NCI-H2227 (cell line): ENCODE results near the gene MED13.
"Not testable (repeated sequence)": the region's sequence is repeated elsewhere in the genome, so short reads cannot be mapped to it uniquely, and the experiment has no call there.

Source experiments
- DNase-seq: peaks from one replicate; lab custom pipeline; 2025; ENCODE audit not compliant: unreplicated experiment; lab: John Stamatoyannopoulos, UW

MED13 gene

DNA sequence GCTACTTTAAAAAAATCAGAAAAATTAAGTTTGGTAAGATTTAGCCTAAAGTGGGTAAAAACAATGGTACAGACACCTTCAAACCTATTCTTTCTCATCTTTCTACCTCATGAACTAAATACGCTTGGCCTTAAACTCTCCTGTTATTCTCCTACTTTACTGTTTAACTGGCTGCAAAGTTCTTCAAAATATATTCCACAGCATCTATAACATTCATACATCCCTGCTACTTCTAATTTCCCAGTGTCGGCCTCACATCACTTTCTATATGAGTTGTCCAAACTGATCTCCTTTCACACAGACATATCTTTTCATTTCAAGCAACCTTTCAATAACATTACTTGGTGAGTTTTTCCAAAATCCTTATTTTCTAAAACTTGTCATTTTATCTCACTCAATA is 64.0 kb downstream of the MED13 start:
- DNase-seq: no peak

GRCh38 chr17:62000186-62000585 is 64.9 kb downstream of the MED13 start:
- no peak for DNase-seq

- DNase-seq: not testable (repeated sequence)
Observed at GRCh38 chr17:61998534-61998933, 66.5 kb downstream of the MED13 start.

DNA sequence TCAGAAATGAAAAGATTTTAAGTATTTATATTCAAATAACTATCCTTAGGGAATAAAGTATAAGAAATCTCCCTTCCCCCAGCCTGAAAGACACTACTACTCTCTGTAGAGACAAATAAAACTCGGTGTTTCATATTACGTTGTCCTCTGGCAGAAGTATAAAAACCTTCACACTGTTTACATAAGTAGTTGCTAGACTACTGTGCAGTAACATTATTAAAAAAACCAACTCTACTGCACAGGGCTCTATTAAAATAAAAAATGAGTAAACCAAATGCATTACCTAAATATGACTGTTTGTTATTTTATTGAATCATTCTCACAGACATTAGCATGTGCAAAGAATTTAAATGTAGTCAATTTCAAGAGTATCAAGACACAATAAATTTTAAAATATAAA is 67.4 kb downstream of the MED13 start:
- DNase-seq: no peak

DNA sequence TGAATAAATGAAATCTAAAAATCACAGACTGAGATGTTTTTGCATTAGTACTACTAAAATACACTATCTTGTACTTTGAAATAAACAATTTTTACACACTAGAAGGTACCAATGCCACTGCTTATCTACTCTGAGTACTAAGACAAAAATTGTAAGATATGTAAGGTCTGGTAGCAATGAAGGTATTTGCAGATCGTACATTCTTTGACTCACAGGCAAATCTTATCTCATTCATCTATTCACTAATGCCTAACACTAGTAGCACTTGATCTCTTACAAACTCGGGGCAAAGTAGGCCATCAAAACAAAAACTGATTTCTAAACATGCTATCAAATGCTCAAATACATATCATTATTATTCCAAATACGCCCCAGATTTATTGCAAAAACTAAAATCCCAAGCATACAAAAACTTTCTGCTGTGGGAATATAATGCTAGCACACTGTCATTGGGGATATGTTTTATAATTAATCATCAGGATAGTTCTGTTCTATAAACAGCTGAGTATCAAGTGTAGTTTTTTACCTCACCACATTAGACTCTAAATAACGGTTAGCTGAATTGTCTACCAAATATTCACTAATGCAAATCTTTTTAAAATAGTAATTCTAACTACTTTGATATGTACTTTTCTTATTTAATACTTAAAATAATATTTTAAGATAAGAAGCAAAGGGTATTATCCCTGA is 68.0 kb downstream of the MED13 start:
- no peak for DNase-seq

DNA sequence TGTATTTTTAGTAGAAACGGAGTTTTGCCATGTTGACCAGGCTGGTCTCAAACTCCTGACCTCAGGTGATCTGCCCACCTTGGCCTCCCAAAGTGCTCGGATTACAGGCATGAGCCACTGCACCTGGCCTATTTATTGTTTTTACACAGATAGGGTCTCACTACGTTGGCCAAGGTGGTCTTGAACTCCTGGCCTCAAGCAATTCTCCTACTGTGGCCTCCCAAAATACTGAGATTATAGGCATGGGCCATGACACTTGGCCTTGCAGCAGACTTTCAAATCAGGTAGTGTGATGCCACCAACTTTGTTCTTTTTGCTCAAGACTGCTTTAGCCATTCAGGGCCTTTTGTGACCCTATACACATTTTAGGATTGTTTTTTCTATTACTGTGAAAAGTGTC is 75.6 kb downstream of the MED13 start:
- no peak for DNase-seq

GRCh38 chr17:61986898-61987297 is 78.2 kb downstream of the MED13 start:
- DNase-seq: no peak

GRCh38 chr17:61984821-61985220 is 80.3 kb downstream of the MED13 start:
- DNase-seq: no peak

DNA sequence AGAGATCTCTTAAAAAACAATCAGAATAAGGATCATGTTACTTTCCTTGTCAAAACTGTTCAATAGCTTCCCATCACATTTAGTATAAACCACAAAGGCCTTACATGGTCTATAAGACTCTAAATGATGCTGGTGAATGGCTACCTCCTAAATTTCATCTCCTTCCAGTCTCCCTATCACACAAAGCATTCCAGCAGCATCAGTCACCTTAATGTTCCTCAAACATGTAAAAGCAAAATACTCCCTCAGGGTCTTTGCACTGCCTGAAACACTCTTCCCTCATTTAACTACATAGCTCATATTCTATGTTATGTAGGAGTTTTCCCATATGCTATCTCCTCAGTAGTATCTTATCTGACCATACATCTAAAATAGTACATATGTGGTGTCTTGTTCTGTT is 83.8 kb downstream of the MED13 start:
- DNase-seq: no peak

DNA sequence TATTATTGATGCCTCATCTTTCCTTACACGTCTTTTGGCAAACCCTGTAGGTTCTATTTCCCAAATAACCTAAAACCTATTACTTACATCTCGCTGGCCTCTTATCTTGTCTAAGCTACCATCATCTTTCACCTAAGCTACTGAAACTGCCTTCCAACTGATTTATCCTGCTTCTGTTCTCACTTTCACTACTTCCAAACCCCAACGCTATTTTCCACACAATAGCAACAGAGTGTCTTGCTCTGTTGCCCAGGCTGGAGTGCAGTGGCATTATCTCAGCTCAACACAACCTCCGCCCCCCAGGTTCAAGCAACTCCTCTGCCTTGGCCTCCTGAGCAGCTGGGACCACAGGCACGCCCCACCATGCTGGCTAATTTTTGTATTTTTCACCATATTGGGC is 84.5 kb downstream of the MED13 start:
- no peak for DNase-seq

DNA sequence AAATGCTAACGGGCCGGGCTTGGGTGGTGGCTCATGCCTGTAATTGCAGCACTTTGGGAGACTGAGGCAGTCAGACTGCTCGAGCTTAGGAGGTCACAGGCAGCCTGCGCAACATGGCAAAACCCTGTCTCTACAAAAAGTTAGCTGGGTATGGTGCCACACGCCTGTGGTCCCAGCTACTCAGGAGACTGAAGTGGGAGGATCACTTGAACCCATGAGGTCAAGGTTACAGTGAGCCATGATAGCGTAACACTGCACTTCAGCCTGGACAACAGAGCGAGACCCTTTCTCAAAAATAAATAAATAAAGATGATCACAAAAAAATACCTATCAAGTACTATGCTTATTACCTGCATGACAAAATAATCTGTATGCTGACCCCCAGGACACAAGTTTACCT is 91.0 kb downstream of the MED13 start:
- DNase-seq: no peak

DNA sequence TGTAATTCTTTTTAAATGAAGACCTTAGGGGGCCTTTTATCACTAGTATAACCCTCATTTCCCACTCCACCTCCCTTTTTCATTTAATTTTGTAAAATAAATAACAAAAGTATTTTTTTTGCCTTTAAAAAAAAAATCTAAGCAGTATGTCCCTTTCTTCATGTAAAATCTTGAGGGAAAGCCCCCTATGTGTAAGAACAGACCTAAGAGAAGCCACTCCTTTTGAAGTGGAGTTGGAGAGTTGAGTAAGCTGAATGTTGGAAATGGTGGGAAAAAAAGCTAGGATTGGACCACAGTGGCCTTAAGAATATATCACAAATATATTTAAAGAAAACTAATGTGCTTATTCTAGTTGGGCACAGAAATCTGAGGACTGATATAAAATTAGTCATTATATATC is 92.8 kb downstream of the MED13 start:
- no peak for DNase-seq

DNA sequence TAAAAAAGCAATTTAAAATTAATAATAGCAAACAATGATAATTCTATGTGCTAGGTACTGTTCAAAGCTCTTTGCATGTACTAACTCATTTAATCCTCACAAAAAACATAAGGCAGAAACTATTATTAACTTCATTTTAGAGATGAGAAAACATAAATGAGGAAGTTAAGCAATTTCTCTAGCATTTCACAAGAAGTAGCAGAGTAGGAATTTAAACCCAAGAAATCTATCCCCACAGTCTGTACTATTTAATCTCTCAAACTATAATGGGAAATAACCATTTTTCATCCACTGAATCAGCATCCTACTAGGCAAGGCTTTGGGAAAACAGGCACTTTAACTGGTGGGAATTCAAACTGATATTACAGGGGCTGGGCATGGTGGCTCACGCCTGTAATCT is 95.0 kb downstream of the MED13 start:
- no peak for DNase-seq

DNA sequence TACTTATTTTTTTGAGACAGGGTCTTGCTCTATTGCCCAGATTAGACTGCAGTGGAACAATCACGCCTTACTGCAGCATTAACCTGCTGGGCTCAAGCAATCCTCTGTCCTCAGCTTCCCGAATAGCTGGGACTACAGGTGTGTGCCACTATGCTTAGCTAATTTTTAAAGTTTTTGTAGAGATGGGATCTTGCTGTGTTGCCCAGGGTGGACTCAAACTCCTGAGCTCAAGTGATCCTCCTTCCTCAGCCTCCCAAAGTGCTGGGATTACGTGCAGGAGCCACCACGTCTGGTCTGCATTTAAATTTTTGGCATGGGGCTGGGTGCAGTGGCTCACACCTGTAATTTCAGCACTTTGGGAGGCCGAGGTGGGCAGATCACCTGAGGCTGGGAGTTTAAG is 96.3 kb downstream of the MED13 start:
- DNase-seq: no peak

- no peak for DNase-seq
Observed at GRCh38 chr17:61967729-61968128, 97.3 kb downstream of the MED13 start.

DNA sequence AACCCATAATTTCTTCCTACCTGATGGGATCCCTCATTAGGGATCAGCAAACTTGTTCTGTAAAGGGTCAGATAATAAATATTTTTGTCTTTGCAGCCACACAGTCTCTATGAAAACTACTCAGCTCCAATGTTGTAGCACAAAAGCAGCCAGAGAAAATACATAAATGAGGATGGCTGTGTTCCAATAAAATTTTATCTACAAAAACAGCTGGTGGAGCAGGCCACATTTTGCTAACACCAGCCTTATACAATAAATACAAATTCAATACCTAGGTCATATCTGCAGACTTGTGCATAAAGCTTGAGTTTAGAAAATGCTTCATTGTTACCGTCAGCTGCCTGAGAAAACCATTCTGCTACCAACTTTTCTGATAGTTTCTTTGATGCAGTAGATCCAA is 98.9 kb downstream of the MED13 start:
- DNase-seq: no peak

- no peak for DNase-seq
Observed at GRCh38 chr17:61955619-61956018, 109.5 kb downstream of the MED13 start.

GRCh38 chr17:61947367-61948078 is 117.6 kb downstream of the MED13 start:
- DNase-seq: no peak

GRCh38 chr17:61946359-61946758 is 118.7 kb downstream of the MED13 start:
- DNase-seq: no peak

GRCh38 chr17:61943117-61943516 is 122.0 kb downstream of the MED13 start:
- DNase-seq: no peak

GRCh38 chr17:61942085-61942484 is 123.0 kb downstream of the MED13 start:
- DNase-seq: no peak

- DNase-seq: no peak
Observed at GRCh38 chr17:61928101-61928436, 137.0 kb downstream of the MED13 start.
